ENCODE results near the gene ZNF628.

Gene ZNF628

GRCh38 chr19:55481794-55482155 lies 5.4 kb downstream of the ZNF628 start:
- Mint-ChIP-seq H3K9me3 (no peaks in the 10 kb centered on the region), H3K4me1 (ENCODE audit: low read depth) (peaks cover 18% of the 10 kb centered on the region), H3K4me3 (no peak overlapping the region), H3K27me3 (ENCODE audit: low read depth) (no peaks in the 10 kb centered on the region), H3K27ac (no peak overlapping the region), H3K36me3 (ENCODE audit: low read depth) (no peaks in the 10 kb centered on the region)

GRCh38 chr19:55482156-55482961 lies 5.9 kb downstream of the ZNF628 start:
- no peaks in the 10 kb centered on the region for H3K9me3 Mint-ChIP-seq

GRCh38 chr19:55482967-55483705 lies 6.7 kb downstream of the ZNF628 start:
- no peaks in the 10 kb centered on the region for H3K36me3 Mint-ChIP-seq (ENCODE audit: low read depth)
- H3K9me3 Mint-ChIP-seq, result no peaks in the 10 kb centered on the region
- peaks cover 12% of the 10 kb centered on the region for H3K4me1 Mint-ChIP-seq (ENCODE audit: low read depth)
- no peaks in the 10 kb centered on the region for H3K27me3 Mint-ChIP-seq (ENCODE audit: low read depth)
- H3K4me3 Mint-ChIP-seq, result no peak overlapping the region
- H3K27ac Mint-ChIP-seq, result no peak overlapping the region

More at GRCh38 chr19:55482156-55482961, 5.9 kb downstream of the ZNF628 start:
- H3K27ac Mint-ChIP-seq, result no peak overlapping the region
- no peaks in the 10 kb centered on the region for H3K27me3 Mint-ChIP-seq (ENCODE audit: low read depth)
- no peaks in the 10 kb centered on the region for H3K36me3 Mint-ChIP-seq (ENCODE audit: low read depth)
- peaks cover 18% of the 10 kb centered on the region for H3K4me1 Mint-ChIP-seq (ENCODE audit: low read depth)
- H3K4me3 Mint-ChIP-seq, result no peak overlapping the region

GRCh38 chr19:55483706-55484592 lies 7.5 kb downstream of the ZNF628 start:
- no peak overlapping the region for H3K27ac Mint-ChIP-seq

GRCh38 chr19:55484593-55485438 lies 8.4 kb downstream of the ZNF628 start, which contains the start of gene NAT14:
Gene NAT14 (plus strand): TSS chr19:55485188. CDS start chr19:55485709, 521 bp downstream.
- no peaks in the 10 kb centered on the region for H3K36me3 Mint-ChIP-seq (ENCODE audit: low read depth)
- no peaks in the 10 kb centered on the region for H3K9me3 Mint-ChIP-seq
- peak within 1 kb of the TSS; percentile 78 for H3K4me3 Mint-ChIP-seq
- H3K27ac Mint-ChIP-seq, result peak within 1 kb of the TSS; percentile 49
- peaks cover 3% of the 10 kb centered on the region for H3K4me1 Mint-ChIP-seq (ENCODE audit: low read depth)
- H3K27me3 Mint-ChIP-seq (ENCODE audit: low read depth), result no peaks in the 10 kb centered on the region

More at GRCh38 chr19:55483706-55484592, 7.5 kb downstream of the ZNF628 start:
- no peaks in the 10 kb centered on the region for H3K27me3 Mint-ChIP-seq (ENCODE audit: low read depth)
- no peaks in the 10 kb centered on the region for H3K9me3 Mint-ChIP-seq
- H3K4me3 Mint-ChIP-seq, result peak overlapping the region; percentile 78
- H3K4me1 Mint-ChIP-seq (ENCODE audit: low read depth), result peaks cover 7% of the 10 kb centered on the region
- no peaks in the 10 kb centered on the region for H3K36me3 Mint-ChIP-seq (ENCODE audit: low read depth)

GRCh38 chr19:55485439-55486011 lies 9.1 kb downstream of the ZNF628 start:
- Mint-ChIP-seq H3K4me3 (peak overlapping the region; percentile 78), H3K4me1 (ENCODE audit: low read depth) (no peaks in the 10 kb centered on the region), H3K9me3 (no peaks in the 10 kb centered on the region), H3K36me3 (ENCODE audit: low read depth) (no peaks in the 10 kb centered on the region), H3K27me3 (ENCODE audit: low read depth) (no peaks in the 10 kb centered on the region), H3K27ac (peak overlapping the region; percentile 28)

- no peaks in the 10 kb centered on the region for H3K36me3 Mint-ChIP-seq (ENCODE audit: low read depth)
- H3K27me3 Mint-ChIP-seq (ENCODE audit: low read depth), result no peaks in the 10 kb centered on the region
- peak overlapping the region; percentile 28 for H3K27ac Mint-ChIP-seq
- H3K4me3 Mint-ChIP-seq, result peak overlapping the region; percentile 73
- H3K9me3 Mint-ChIP-seq, result no peaks in the 10 kb centered on the region
- no peaks in the 10 kb centered on the region for H3K4me1 Mint-ChIP-seq (ENCODE audit: low read depth)
Measured at GRCh38 chr19:55486043-55486970, 9.9 kb downstream of the ZNF628 start.

- no peaks in the 10 kb centered on the region for H3K36me3 Mint-ChIP-seq (ENCODE audit: low read depth)
- no peaks in the 10 kb centered on the region for H3K9me3 Mint-ChIP-seq
- H3K4me3 Mint-ChIP-seq, result peak overlapping the region; percentile 28
- H3K27me3 Mint-ChIP-seq (ENCODE audit: low read depth), result no peaks in the 10 kb centered on the region
- no peaks in the 10 kb centered on the region for H3K4me1 Mint-ChIP-seq (ENCODE audit: low read depth)
- H3K27ac Mint-ChIP-seq, result peak overlapping the region; percentile 15
Measured at GRCh38 chr19:55486971-55487923, 10.8 kb downstream of the ZNF628 start.

GRCh38 chr19:55487924-55488687 lies 11.7 kb downstream of the ZNF628 start, which contains the start of gene SSC5D:
Gene SSC5D (plus strand): TSS chr19:55488436. CDS start chr19:55488590, 154 bp downstream.
- Mint-ChIP-seq H3K4me3 (peak within 1 kb of the TSS; percentile 28), H3K36me3 (ENCODE audit: low read depth) (no peaks in the 10 kb centered on the region), H3K27ac (peak within 1 kb of the TSS; percentile 15)

GRCh38 chr19:55488986-55489710 lies 12.7 kb downstream of the ZNF628 start:
- Mint-ChIP-seq H3K4me3 (no peak overlapping the region), H3K36me3 (ENCODE audit: low read depth) (no peaks in the 10 kb centered on the region), H3K27ac (no peak overlapping the region), H3K9me3 (no peaks in the 10 kb centered on the region), H3K4me1 (ENCODE audit: low read depth) (no peaks in the 10 kb centered on the region), H3K27me3 (ENCODE audit: low read depth) (no peaks in the 10 kb centered on the region)

More at GRCh38 chr19:55487924-55488687, 11.7 kb downstream of the ZNF628 start, which contains the start of gene SSC5D:
- H3K4me1 Mint-ChIP-seq (ENCODE audit: low read depth), result no peaks in the 10 kb centered on the region
- H3K27me3 Mint-ChIP-seq (ENCODE audit: low read depth), result no peaks in the 10 kb centered on the region
- H3K9me3 Mint-ChIP-seq, result no peaks in the 10 kb centered on the region

All from T-helper 1 cell treated with Interleukin-12 subunit alpha and Interleukin-12 subunit beta and Interleukin-4 antibody, amounts not matched to agents 30 μg/mL and 1 μg/mL, for 36 hours (primary cell).